ENCODE results near the gene RNF5. TPM values are rescaled to one million over a fixed set of nuclear protein-coding genes. Genes with fewer than 3 reads are reported as not detected.
A peak's percentile ranks its signal among the peaks of the same experiment; 100 is the strongest.

RNF5 gene
- total and polyA plus RNA-seq, 9 of the 15 experiments (the other 6 are each of a cell fraction or from before 2014, with no cell fraction given): 62.2 to 245 (median 129) TPM

DNA sequence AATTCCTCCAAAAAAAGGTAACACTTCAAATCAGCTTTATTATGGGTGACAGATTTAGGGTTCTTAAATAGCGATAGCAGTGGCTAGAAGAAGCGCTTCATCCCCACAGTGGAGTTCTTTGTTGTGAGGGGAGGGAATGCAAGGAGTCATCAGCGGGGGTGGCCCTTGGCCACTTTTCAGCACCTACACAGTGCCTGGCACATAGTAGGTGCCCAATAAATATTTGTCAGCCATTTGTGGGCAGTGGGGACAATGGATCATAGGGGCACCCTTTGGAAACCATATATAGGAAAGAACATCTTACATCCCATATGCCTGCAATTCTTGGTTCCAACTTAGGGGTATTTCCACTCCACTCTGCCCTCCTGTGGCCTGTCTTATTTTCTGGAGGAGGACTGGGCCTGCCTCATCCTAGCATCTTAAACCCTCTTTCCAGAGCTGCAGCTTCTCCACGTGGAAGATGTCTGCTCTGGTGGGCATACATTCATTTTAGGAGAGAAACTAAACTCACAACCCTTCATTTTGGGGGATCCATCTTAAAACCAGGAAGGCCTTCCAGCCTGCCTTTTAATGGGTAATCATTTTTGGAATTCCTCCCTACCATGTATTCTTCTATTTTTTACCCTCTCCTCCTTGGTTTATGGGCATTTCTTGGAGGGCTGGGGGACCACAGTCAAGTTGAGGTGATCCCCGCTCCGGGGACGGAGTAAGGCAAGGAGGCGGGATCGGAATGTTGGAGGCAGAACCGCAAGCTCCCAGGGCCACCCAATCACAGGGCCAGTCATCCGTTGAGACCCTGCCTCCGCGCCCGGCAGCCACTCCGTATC lies 16.8 kb downstream of the RNF5 start (continued):
- TF ChIP-seq E4F1 (CRISPR knock-in tag; IDR thresholded peaks at IDR 0.05; ENCODE audit: borderline replicate concordance) (no peak), NR2C2 (CRISPR knock-in tag; IDR thresholded peaks at IDR 0.05) (no peak), NR2C2 (tag; IDR thresholded peaks at IDR 0.05) (no peak; the same call in 1 of the 2 replicates), CSDE1 (IDR thresholded peaks at IDR 0.05) (no peak), TOE1 (IDR thresholded peaks at IDR 0.05; ENCODE audit: borderline replicate concordance) (peak; percentile 77), TOE1 (CRISPR knock-in tag; IDR thresholded peaks at IDR 0.05; ENCODE audit: borderline replicate concordance, low read depth) (no peak), PHTF2 (CRISPR knock-in tag; IDR thresholded peaks at IDR 0.05) (peak; percentile 80), BRF1 (IDR thresholded peaks at IDR 0.05; ENCODE audit: borderline replicate concordance, extremely low read depth, insufficient read length) (no peak), TCF3 (CRISPR knock-in tag; IDR thresholded peaks at IDR 0.05) (no peak), ARID2 (IDR thresholded peaks at IDR 0.05) (peak; percentile 75), HEY1 (CRISPR knock-in tag; IDR thresholded peaks at IDR 0.05; ENCODE audit: borderline replicate concordance) (no peak), ZBED1 (IDR thresholded peaks at IDR 0.05) (no peak; the same call in 1 of the 2 replicates), RBM22 (IDR thresholded peaks at IDR 0.05; ENCODE audit: low read depth, low read length, poor library complexity, severe bottlenecking) (no peak), MEIS2 (IDR thresholded peaks at IDR 0.05; ENCODE audit: partially characterized antibody) (peak; percentile 11), HNRNPL (IDR thresholded peaks at IDR 0.05; ENCODE audit: low read depth, low read length) (no peak), PHB (CRISPR knock-in tag; IDR thresholded peaks at IDR 0.05) (no peak), GATAD2B (IDR thresholded peaks at IDR 0.05; ENCODE audit: borderline replicate concordance) (no peak), ZBTB1 (CRISPR knock-in tag; IDR thresholded peaks at IDR 0.05; ENCODE audit: borderline replicate concordance, low read depth) (no peak), CCNT2 (IDR thresholded peaks at IDR 0.05; ENCODE audit: borderline replicate concordance, extremely low read depth, insufficient read length, low read depth, low read length) (no peak), ETV6 (IDR thresholded peaks at IDR 0.05; ENCODE audit: borderline replicate concordance in 1 of 2, low read depth in 2 of 2, low read length in 1 of 2) (no peak), ETV6 (CRISPR knock-in tag; IDR thresholded peaks at IDR 0.05; ENCODE audit: borderline replicate concordance) (no peak), STAG1 (CRISPR knock-in tag; IDR thresholded peaks at IDR 0.05; ENCODE audit: borderline replicate concordance) (no peak), E2F3 (CRISPR knock-in tag; IDR thresholded peaks at IDR 0.05) (no peak)
- TF ChIP-seq, protein P1, sequence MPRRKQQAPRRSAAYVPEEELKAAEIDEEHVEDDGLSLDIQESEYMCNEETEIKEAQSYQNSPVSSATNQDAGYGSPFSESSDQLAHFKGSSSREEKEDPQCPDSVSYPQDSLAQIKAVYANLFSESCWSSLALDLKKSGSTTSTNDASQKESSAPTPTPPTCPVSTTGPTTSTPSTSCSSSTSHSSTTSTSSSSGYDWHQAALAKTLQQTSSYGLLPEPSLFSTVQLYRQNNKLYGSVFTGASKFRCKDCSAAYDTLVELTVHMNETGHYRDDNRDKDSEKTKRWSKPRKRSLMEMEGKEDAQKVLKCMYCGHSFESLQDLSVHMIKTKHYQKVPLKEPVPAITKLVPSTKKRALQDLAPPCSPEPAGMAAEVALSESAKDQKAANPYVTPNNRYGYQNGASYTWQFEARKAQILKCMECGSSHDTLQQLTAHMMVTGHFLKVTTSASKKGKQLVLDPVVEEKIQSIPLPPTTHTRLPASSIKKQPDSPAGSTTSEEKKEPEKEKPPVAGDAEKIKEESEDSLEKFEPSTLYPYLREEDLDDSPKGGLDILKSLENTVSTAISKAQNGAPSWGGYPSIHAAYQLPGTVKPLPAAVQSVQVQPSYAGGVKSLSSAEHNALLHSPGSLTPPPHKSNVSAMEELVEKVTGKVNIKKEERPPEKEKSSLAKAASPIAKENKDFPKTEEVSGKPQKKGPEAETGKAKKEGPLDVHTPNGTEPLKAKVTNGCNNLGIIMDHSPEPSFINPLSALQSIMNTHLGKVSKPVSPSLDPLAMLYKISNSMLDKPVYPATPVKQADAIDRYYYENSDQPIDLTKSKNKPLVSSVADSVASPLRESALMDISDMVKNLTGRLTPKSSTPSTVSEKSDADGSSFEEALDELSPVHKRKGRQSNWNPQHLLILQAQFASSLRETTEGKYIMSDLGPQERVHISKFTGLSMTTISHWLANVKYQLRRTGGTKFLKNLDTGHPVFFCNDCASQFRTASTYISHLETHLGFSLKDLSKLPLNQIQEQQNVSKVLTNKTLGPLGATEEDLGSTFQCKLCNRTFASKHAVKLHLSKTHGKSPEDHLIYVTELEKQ (CRISPR knock-in tag; IDR thresholded peaks at IDR 0.05): no peak

Data from K562 (cell line).